Thyroid gland (tissue), 4 donors: ENCODE data around the gene PIMREG. TPM values are rescaled to one million over a fixed set of nuclear protein-coding genes. Genes with fewer than 3 reads are reported as not detected.

Experiments used
- DNase-seq, 2 donors: peaks; one replicate each; pipeline ENCODE4 v3.0.0-alpha.2; 2019
- H3K27ac ChIP-seq, 3 donors: fragments of 200-600 bp; sonication (generic); 1 replicate in 2 of 3; 2 replicates in 1 of 3; pipeline ENCODE4 v1.5.1; 2016 to 2019; ENCODE audit warnings: mild to moderate bottlenecking in 1 of 3, moderate library complexity in 1 of 3
- H3K27me3 ChIP-seq: fragments of 200-600 bp; sonication (generic); one replicate; pipeline ENCODE4 v1.5.1; 2019
- H3K36me3 ChIP-seq, 2 donors: fragments of 200-600 bp; sonication (generic); one replicate each; pipeline ENCODE4 v1.5.1; 2016 to 2019
- H3K4me1 ChIP-seq, 2 donors: fragments of 200-600 bp; sonication (generic); one replicate each; pipeline ENCODE4 v1.5.1; 2017 to 2019
- H3K4me3 ChIP-seq, 3 donors: fragments of 200-600 bp; sonication (generic); replicated peaks in 1 of 3; 1 replicate in 2 of 3; 2 replicates in 1 of 3; pipeline ENCODE4 v1.5.1; 2016; ENCODE audit warnings: mild to moderate bottlenecking in 1 of 3
- H3K9me3 ChIP-seq: fragments of 200-600 bp; sonication (generic); one replicate; pipeline ENCODE4 v1.5.1; 2017
- POLR2A ChIP-seq, 2 donors: fragments of 450-650 bp; IDR thresholded peaks; one replicate each; pipeline ENCODE4 v1.6.1; 2017; ENCODE audit warnings: antibody characterized with exemption in 2 of 2, mild to moderate bottlenecking in 2 of 2, moderate library complexity in 1 of 2
- WGBS, 2 donors: methylation state at CpG; one replicate each; pipeline ENCODE4 v1.1.5; 2017; 5-methylcytosine and 5-hydroxymethylcytosine counted together
- intact Hi-C: fragments of 100-400 bp; cut with DNase I; formaldehyde crosslinking; loops from one replicate; pipeline ENCODE4 v1.15.1; 2023
- total RNA-seq, 4 donors: library from RNA; depleted of rRNA; stranded (reverse); fragments of >200 nt; gene quantifications; one replicate each; pipeline ENCODE4 v1.2.3, GENCODE V29; 2016
- TF ChIP-seq, protein P1 (sequence below), 6 experiments: fragments of 200-600 bp in 3 of 6; fragments of 450-650 bp in 3 of 6; sonication (generic) in 3 of 6; IDR thresholded peaks; one replicate each; pipeline ENCODE4 v1.5.1; 2016 to 2019; ENCODE audit warnings: antibody characterized with exemption in 6 of 6, mild to moderate bottlenecking in 2 of 6, inconsistent platforms in 1 of 6, moderate library complexity in 1 of 6

Gene PIMREG
- total RNA-seq, 4 donors from 2014 or later: not detected

DNA sequence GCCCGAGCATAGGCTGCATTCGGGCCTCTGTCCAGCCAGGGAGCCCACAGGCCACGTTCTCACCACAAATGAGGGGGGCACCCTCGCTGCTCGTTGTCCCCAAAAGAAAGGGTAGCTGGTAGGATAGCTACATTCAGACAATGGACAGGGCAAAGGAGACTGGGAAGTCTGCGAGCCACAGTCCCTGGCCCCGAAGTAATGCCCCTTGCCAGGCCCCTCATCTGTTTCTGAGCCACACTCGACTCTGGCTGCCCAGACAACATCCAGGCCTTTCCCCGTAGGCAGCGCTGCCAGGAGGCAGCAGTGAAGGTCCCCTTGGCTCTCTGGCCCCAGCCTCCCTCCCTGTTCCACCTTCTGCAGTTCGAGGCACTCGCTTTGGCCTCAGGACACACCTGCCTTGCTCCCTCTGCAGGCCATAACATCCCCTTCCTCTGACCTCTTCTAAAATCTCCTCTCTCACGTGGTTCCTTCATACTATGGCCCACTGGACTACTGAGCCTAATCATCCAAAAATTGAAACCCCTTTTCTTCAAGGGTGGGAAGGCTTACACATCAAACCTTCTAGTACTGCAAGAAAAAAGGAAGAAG, 21.5 kb upstream of the PIMREG start:
- TF ChIP-seq, protein P1, sequence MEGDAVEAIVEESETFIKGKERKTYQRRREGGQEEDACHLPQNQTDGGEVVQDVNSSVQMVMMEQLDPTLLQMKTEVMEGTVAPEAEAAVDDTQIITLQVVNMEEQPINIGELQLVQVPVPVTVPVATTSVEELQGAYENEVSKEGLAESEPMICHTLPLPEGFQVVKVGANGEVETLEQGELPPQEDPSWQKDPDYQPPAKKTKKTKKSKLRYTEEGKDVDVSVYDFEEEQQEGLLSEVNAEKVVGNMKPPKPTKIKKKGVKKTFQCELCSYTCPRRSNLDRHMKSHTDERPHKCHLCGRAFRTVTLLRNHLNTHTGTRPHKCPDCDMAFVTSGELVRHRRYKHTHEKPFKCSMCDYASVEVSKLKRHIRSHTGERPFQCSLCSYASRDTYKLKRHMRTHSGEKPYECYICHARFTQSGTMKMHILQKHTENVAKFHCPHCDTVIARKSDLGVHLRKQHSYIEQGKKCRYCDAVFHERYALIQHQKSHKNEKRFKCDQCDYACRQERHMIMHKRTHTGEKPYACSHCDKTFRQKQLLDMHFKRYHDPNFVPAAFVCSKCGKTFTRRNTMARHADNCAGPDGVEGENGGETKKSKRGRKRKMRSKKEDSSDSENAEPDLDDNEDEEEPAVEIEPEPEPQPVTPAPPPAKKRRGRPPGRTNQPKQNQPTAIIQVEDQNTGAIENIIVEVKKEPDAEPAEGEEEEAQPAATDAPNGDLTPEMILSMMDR (IDR thresholded peaks at IDR 0.05): no peak
- TF ChIP-seq POLR2A (IDR thresholded peaks at IDR 0.05): no peak
- 59 to 72% methylated on average over 12 to 13 of the region's 13 CpGs for WGBS, 2 donors
- Histone ChIP-seq H3K36me3 (no peaks in the 10 kb centered on the region), H3K27me3 (no peaks in the 10 kb centered on the region), H3K4me1 (no peaks in the 10 kb centered on the region), H3K4me3 (no peak overlapping the region), H3K9me3 (no peaks in the 10 kb centered on the region), H3K27ac (no peak overlapping the region)
- no peak for DNase-seq
- intact Hi-C loops: loop anchor here (2.0 kb wide), 1 partner anchor 834 kb away; no protein-coding TSS in a partner anchor

DNA sequence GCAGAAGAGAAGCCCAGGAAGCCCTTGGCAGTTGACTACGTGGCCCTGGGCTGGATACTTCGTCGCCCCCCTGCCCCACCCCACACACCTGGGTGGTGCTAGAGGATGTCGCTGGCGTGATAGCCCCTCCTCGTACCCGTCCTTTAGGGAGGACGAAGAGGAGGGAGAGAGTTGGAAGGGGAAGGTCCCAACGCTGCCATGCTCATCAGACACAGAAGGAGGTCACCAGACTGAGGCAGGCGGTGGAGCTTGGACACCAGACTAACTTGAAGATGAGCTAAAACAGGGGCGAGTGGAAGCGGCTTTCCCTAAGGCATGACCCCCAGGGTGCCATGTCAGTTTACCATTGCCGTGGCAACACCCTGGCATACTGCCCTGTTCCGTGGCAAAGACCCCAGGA, 20.3 kb upstream of the PIMREG start:
- Histone ChIP-seq H3K36me3 (no peaks in the 10 kb centered on the region), H3K27ac (no peak overlapping the region), H3K9me3 (no peaks in the 10 kb centered on the region), H3K4me1 (no peaks in the 10 kb centered on the region), H3K4me3 (no peak overlapping the region), H3K27me3 (no peaks in the 10 kb centered on the region)
- TF ChIP-seq, protein P1 (IDR thresholded peaks at IDR 0.05): no peak
- no peak for TF ChIP-seq POLR2A (IDR thresholded peaks at IDR 0.05)
- intact Hi-C loops: loop anchor here (2.0 kb wide), 1 partner anchor 835 kb away; no protein-coding TSS in a partner anchor
- DNase-seq: no peak
- WGBS, 2 donors: 74 to 83% methylated on average over 13 to 14 of the region's 14 CpGs

DNA sequence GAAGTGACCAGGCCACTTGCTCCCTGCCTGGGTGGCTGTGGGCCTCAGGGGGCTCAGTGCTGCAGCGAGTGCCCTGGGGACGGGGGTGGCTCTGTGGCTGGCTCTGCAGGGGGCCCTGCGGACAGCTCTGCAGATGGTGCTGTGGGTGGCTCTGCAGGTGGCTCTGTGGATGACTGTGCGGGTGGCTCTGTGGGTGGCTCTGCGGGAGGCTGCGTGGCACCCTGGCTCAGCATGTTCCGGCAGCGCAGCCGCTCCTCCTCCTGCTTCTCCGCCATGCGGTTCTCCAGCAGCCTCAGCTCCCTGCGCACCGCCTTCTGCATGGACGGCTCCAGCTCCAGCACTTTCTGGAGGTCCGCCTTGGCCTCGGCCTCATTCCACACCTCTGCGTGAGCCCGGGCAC, 18.8 kb upstream of the PIMREG start:
- no peak for TF ChIP-seq POLR2A (IDR thresholded peaks at IDR 0.05)
- TF ChIP-seq, protein P1 (IDR thresholded peaks at IDR 0.05): no peak
- no peaks in the 10 kb centered on the region for H3K36me3 ChIP-seq
- H3K4me1 ChIP-seq: no peaks in the 10 kb centered on the region
- H3K9me3 ChIP-seq: no peaks in the 10 kb centered on the region
- intact Hi-C loops: no loop called here
- DNase-seq: no peak
- H3K27me3 ChIP-seq: no peaks in the 10 kb centered on the region
- H3K4me3 ChIP-seq: no peak overlapping the region
- no peak overlapping the region for H3K27ac ChIP-seq
- WGBS, 2 donors: 83 to 91% methylated on average over 17 to 18 of the region's 18 CpGs

DNA sequence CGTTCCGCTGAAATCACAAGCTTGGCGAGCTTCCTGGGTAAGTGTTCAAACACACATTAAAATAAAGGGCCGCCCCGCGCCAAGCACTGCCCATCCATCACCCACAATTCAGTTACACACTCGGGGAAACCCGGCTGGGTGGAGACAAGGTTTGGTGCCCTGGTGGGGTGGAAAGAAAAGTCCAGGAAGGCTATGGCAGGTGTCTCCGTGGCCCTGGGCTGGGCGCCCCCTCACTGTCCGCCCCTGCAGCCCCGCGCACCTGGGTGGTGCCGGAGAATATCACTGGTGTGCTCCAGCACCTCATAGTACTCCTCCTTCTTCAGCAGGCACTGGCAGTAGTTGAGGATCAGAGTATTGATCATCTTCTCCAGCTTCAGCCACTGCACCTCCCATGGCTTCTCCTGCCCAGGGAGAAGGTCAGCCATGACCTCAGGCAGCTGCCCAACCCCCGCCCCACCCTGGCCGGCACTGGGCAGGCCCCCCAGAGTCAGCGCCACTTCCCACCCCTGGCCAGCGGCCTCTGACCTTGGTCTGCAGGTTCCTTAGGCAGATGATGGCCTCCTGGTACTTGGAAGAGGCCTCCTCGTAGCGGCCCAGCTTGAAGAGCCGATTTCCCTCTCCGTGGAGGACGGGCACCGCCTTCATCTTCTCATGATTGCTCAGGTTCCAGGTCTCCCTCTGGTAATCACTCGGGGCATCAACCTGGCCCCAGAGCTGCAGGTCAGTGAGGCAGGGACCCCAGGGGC, 17.7 kb upstream of the PIMREG start:
- H3K36me3 ChIP-seq: no peaks in the 10 kb centered on the region
- H3K27ac ChIP-seq: no peak overlapping the region
- DNase-seq: no peak
- intact Hi-C loops: no loop called here
- H3K9me3 ChIP-seq: no peaks in the 10 kb centered on the region
- WGBS, 2 donors: 86 to 89% methylated on average over 20 to 25 of the region's 25 CpGs
- no peak overlapping the region for H3K4me3 ChIP-seq
- TF ChIP-seq, protein P1 (IDR thresholded peaks at IDR 0.05): no peak
- no peak for TF ChIP-seq POLR2A (IDR thresholded peaks at IDR 0.05)
- H3K4me1 ChIP-seq: no peaks in the 10 kb centered on the region
- H3K27me3 ChIP-seq: no peaks in the 10 kb centered on the region

DNA sequence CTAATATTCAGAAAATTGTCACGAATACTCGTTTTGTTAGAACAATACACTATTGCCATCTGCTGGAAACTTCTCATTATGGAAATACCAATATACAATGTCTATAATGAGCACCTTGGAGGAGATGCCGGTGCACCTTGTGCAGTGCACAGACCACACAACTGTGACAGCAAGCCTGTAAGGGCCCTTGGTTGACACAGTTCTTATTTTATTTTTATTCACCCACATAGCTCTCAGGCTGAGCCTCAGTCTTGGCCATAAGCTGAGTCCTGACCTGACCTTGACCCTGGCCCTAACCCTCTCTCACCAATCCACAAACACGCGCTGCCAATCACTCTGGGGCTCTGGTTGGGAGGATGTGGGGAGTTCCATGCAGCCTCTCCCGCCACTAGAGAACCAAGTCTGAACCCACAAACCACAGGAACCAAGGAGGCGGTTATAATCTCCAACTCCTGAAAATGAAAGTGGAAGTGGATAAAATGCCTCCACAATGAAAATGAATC, 16.9 kb upstream of the PIMREG start:
- WGBS, 2 donors: 73 to 82% methylated on average over 7 of the region's 7 CpGs
- H3K27me3 ChIP-seq: no peaks in the 10 kb centered on the region
- TF ChIP-seq, protein P1 (IDR thresholded peaks at IDR 0.05): no peak
- TF ChIP-seq POLR2A (IDR thresholded peaks at IDR 0.05): no peak
- no peak overlapping the region for H3K27ac ChIP-seq
- no peaks in the 10 kb centered on the region for H3K9me3 ChIP-seq
- intact Hi-C loops: no loop called here
- DNase-seq: no peak
- H3K36me3 ChIP-seq: no peaks in the 10 kb centered on the region
- H3K4me3 ChIP-seq: no peak overlapping the region
- no peaks in the 10 kb centered on the region for H3K4me1 ChIP-seq
